Measurements from ENCODE around the gene KIF2A. TPM values are rescaled to one million over a fixed set of nuclear protein-coding genes. Genes with fewer than 3 reads are reported as not detected.
A peak's percentile ranks its signal among the peaks of the same experiment; 100 is the strongest.

The KIF2A gene
- total and polyA plus RNA-seq, 3 experiments from 2014 or later = 185 to 253 (median 252) TPM

- ChIA-PET CTCF (no interaction called here), POLR2A (interaction anchor here (3.7 kb wide), 1 partner anchor 10 kb away, joined by 38 read pairs; the partner anchor contains the start of gene DIMT1)
Observed at GRCh38 chr5:62413711-62414110, 107.7 kb downstream of the KIF2A start.

GRCh38 chr5:62418462-62419076, 112.6 kb downstream of the KIF2A start:
- no peaks in the 10 kb centered on the region for H3K36me3 ChIP-seq (ENCODE audit: insufficient read depth, low read length)
- Mint-ChIP-seq H3K4me1 (peaks cover 17 to 44% (median 34%) of the 10 kb centered on the region in 3 donors), H3K4me3 (no peak overlapping the region), H3K27me3 (no peaks in the 10 kb centered on the region), H3K9me3 (no peaks in the 10 kb centered on the region), H3K36me3 (peaks cover 0 to 21% (median 9%) of the 10 kb centered on the region in 3 donors), H3K27ac (no peak overlapping the region)
- ChIA-PET CTCF (no interaction called here), POLR2A (no interaction called here)
- H3K4me3 ChIP-seq (ENCODE audit: low read length) = no peak overlapping the region
- H3K27ac ChIP-seq (ENCODE audit: low read depth, low read length) = no peak overlapping the region
- no peaks in the 10 kb centered on the region for H3K27me3 ChIP-seq (ENCODE audit: insufficient read depth, low read length, poor library complexity, severe bottlenecking)
- DNase-seq = no peak
- peaks cover 9% of the 10 kb centered on the region for H3K4me1 ChIP-seq (ENCODE audit: insufficient read depth, low read length)
- H3K9me3 ChIP-seq (ENCODE audit: low read length) = no peaks in the 10 kb centered on the region

More at GRCh38 chr5:62413711-62414110, 107.7 kb downstream of the KIF2A start:
- Mint-ChIP-seq H3K27ac (peak overlapping the region in 7 of 8 donors; percentile 85 to 96 (median 91)), H3K4me1 (peaks cover 20 to 38% (median 30%) of the 10 kb centered on the region in 3 donors), H3K9me3 (no peaks in the 10 kb centered on the region), H3K4me3 (peak overlapping the region; percentile 85 to 95 (median 90)), H3K27me3 (no peaks in the 10 kb centered on the region), H3K36me3 (peaks cover 0 to 20% (median 5%) of the 10 kb centered on the region in 3 donors)
- Histone ChIP-seq H3K9me3 (ENCODE audit: low read length) (no peaks in the 10 kb centered on the region), H3K27ac (ENCODE audit: low read depth, low read length) (peak overlapping the region; percentile 77), H3K27me3 (ENCODE audit: insufficient read depth, low read length, poor library complexity, severe bottlenecking) (no peaks in the 10 kb centered on the region), H3K4me1 (ENCODE audit: insufficient read depth, low read length) (peaks cover 15% of the 10 kb centered on the region), H3K4me3 (ENCODE audit: low read length) (peak overlapping the region; percentile 84), H3K36me3 (ENCODE audit: insufficient read depth, low read length) (no peaks in the 10 kb centered on the region)
- no peak for DNase-seq

GRCh38 chr5:62419609-62420008, 113.6 kb downstream of the KIF2A start:
- H3K4me3 Mint-ChIP-seq = no peak overlapping the region
- no peak overlapping the region for H3K27ac ChIP-seq (ENCODE audit: low read depth, low read length)
- ChIA-PET CTCF (interaction anchor here (0.6 to 1.2 kb wide), 2 partner anchors 61 to 86 kb away, joined by 3 read pairs; no protein-coding TSS in a partner anchor), POLR2A (no interaction called here)
- H3K9me3 Mint-ChIP-seq = no peaks in the 10 kb centered on the region
- H3K36me3 Mint-ChIP-seq = peaks cover 0 to 21% (median 9%) of the 10 kb centered on the region in 3 donors
- no peaks in the 10 kb centered on the region for H3K36me3 ChIP-seq (ENCODE audit: insufficient read depth, low read length)
- no peaks in the 10 kb centered on the region for H3K27me3 Mint-ChIP-seq
- H3K4me3 ChIP-seq (ENCODE audit: low read length) = no peak overlapping the region
- H3K4me1 Mint-ChIP-seq = peaks cover 15 to 38% (median 24%) of the 10 kb centered on the region in 3 donors
- no peak for DNase-seq
- no peak overlapping the region for H3K27ac Mint-ChIP-seq
- H3K4me1 ChIP-seq (ENCODE audit: insufficient read depth, low read length) = peaks cover 5% of the 10 kb centered on the region
- H3K9me3 ChIP-seq (ENCODE audit: low read length) = no peaks in the 10 kb centered on the region
- no peaks in the 10 kb centered on the region for H3K27me3 ChIP-seq (ENCODE audit: insufficient read depth, low read length, poor library complexity, severe bottlenecking)

- Mint-ChIP-seq H3K27ac (no peak overlapping the region), H3K9me3 (no peaks in the 10 kb centered on the region), H3K4me3 (no peak overlapping the region), H3K4me1 (peaks cover 18 to 41% (median 19%) of the 10 kb centered on the region in 3 donors), H3K27me3 (no peaks in the 10 kb centered on the region), H3K36me3 (peaks cover 0 to 24% (median 9%) of the 10 kb centered on the region in 3 donors)
- Histone ChIP-seq H3K27me3 (ENCODE audit: insufficient read depth, low read length, poor library complexity, severe bottlenecking) (no peaks in the 10 kb centered on the region), H3K27ac (ENCODE audit: low read depth, low read length) (peak overlapping the region; percentile 33), H3K4me3 (ENCODE audit: low read length) (no peak overlapping the region), H3K9me3 (ENCODE audit: low read length) (no peaks in the 10 kb centered on the region), H3K36me3 (ENCODE audit: insufficient read depth, low read length) (no peaks in the 10 kb centered on the region), H3K4me1 (ENCODE audit: insufficient read depth, low read length) (peaks cover 5% of the 10 kb centered on the region)
- ChIA-PET CTCF (no interaction called here), POLR2A (no interaction called here)
- no peak for DNase-seq
Observed at GRCh38 chr5:62421414-62421813, 115.4 kb downstream of the KIF2A start.

GRCh38 chr5:62424763-62425162, 118.8 kb downstream of the KIF2A start:
- POLR2A ChIA-PET = no interaction called here
- no peak overlapping the region for H3K4me3 Mint-ChIP-seq

GRCh38 chr5:62431735-62432620, 126.0 kb downstream of the KIF2A start:
- peaks cover 0 to 15% (median 10%) of the 10 kb centered on the region in 3 donors for H3K36me3 Mint-ChIP-seq
- CTCF ChIA-PET = interaction anchor here (1.4 kb wide), 1 partner anchor 12 kb away, joined by 3 read pairs; no protein-coding TSS in a partner anchor
- H3K9me3 ChIP-seq (ENCODE audit: low read length) = no peaks in the 10 kb centered on the region
- H3K27me3 ChIP-seq (ENCODE audit: insufficient read depth, low read length, poor library complexity, severe bottlenecking) = no peaks in the 10 kb centered on the region
- H3K9me3 Mint-ChIP-seq = no peaks in the 10 kb centered on the region
- H3K4me1 Mint-ChIP-seq = peaks cover 25 to 51% (median 51%) of the 10 kb centered on the region in 3 donors
- no peaks in the 10 kb centered on the region for H3K27me3 Mint-ChIP-seq
- peak overlapping the region in 2 of 8 donors; percentile 54 to 69 for H3K27ac Mint-ChIP-seq
- H3K36me3 ChIP-seq (ENCODE audit: insufficient read depth, low read length) = no peaks in the 10 kb centered on the region
- H3K4me3 Mint-ChIP-seq = no peak overlapping the region
- no peak for DNase-seq
- H3K27ac ChIP-seq (ENCODE audit: low read depth, low read length) = peak overlapping the region; percentile 54
- POLR2A ChIA-PET = no interaction called here
- no peaks in the 10 kb centered on the region for H3K4me1 ChIP-seq (ENCODE audit: insufficient read depth, low read length)
- H3K4me3 ChIP-seq (ENCODE audit: low read length) = no peak overlapping the region

More at GRCh38 chr5:62424763-62425162, 118.8 kb downstream of the KIF2A start:
- Mint-ChIP-seq H3K4me1 (peaks cover 18 to 41% (median 33%) of the 10 kb centered on the region in 3 donors), H3K27ac (no peak overlapping the region), H3K36me3 (peaks cover 0 to 16% (median 6%) of the 10 kb centered on the region in 3 donors), H3K9me3 (no peaks in the 10 kb centered on the region), H3K27me3 (no peaks in the 10 kb centered on the region)
- Histone ChIP-seq H3K27ac (ENCODE audit: low read depth, low read length) (no peak overlapping the region), H3K36me3 (ENCODE audit: insufficient read depth, low read length) (no peaks in the 10 kb centered on the region), H3K9me3 (ENCODE audit: low read length) (no peaks in the 10 kb centered on the region), H3K4me1 (ENCODE audit: insufficient read depth, low read length) (peaks cover 5% of the 10 kb centered on the region), H3K4me3 (ENCODE audit: low read length) (no peak overlapping the region), H3K27me3 (ENCODE audit: insufficient read depth, low read length, poor library complexity, severe bottlenecking) (no peaks in the 10 kb centered on the region)
- CTCF ChIA-PET = no interaction called here
- DNase-seq = no peak

- no peak overlapping the region for H3K4me3 Mint-ChIP-seq
- H3K27ac ChIP-seq (ENCODE audit: low read depth, low read length) = peak overlapping the region; percentile 54
- no peaks in the 10 kb centered on the region for H3K27me3 Mint-ChIP-seq
- no peaks in the 10 kb centered on the region for H3K4me1 ChIP-seq (ENCODE audit: insufficient read depth, low read length)
- no peaks in the 10 kb centered on the region for H3K9me3 Mint-ChIP-seq
- no peak overlapping the region for H3K4me3 ChIP-seq (ENCODE audit: low read length)
- H3K36me3 Mint-ChIP-seq = peaks cover 0 to 15% (median 10%) of the 10 kb centered on the region in 3 donors
- H3K27ac Mint-ChIP-seq = peak overlapping the region in 2 of 8 donors; percentile 54 to 69
- H3K36me3 ChIP-seq (ENCODE audit: insufficient read depth, low read length) = no peaks in the 10 kb centered on the region
- ChIA-PET CTCF (interaction anchor here (1.4 kb wide), 1 partner anchor 12 kb away, joined by 3 read pairs; no protein-coding TSS in a partner anchor), POLR2A (no interaction called here)
- no peaks in the 10 kb centered on the region for H3K27me3 ChIP-seq (ENCODE audit: insufficient read depth, low read length, poor library complexity, severe bottlenecking)
- no peaks in the 10 kb centered on the region for H3K9me3 ChIP-seq (ENCODE audit: low read length)
- H3K4me1 Mint-ChIP-seq = peaks cover 25 to 49% (median 48%) of the 10 kb centered on the region in 3 donors
- no peak for DNase-seq
Observed at GRCh38 chr5:62432621-62433064, 126.6 kb downstream of the KIF2A start.
